Inflammatory macrophage treated with lipopolysaccharide for 4 hours (primary cell): ENCODE data around the gene SLC30A3.
A peak's percentile ranks its signal among the peaks of the same experiment; 100 is the strongest.

Experiments
- DNase-seq: peaks from one replicate; pipeline ENCODE4 v3.0.0-alpha.2; 2020

The SLC30A3 gene

DNA sequence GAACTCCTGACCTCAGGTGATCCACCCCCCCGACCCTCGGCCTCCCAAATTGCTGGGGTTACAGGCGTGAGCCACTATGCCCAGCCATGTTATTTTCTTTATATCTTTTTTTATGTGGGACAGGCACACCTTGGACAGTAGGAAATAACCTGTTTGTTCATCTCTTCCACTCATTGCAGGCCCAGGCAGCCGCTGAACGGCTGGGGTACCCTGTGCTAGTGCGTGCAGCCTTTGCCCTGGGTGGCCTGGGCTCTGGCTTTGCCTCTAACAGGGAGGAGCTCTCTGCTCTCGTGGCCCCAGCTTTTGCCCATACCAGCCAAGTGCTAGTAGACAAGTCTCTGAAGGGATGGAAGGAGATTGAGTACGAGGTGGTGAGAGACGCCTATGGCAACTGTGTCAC, 37.3 kb downstream of the SLC30A3 start:
- no peak for DNase-seq

DNA sequence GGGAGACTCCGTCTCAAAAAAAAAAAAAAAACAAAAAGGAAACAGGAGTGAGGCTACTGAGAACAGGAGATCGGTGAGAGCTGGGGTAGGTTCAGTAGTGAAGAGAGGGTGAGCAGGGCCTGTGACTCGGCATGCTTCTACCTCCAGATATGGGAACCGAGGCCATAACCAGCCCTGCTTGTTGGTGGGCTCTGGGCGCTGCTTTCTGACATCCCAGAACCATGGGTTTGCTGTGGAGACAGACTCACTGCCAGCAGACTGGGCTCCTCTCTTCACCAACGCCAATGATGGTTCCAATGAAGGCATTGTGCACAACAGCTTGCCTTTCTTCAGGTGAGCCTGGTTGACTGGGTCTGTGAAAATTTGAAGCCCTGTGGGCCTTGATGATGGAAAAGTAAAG, 39.4 kb downstream of the SLC30A3 start:
- DNase-seq = no peak

DNA sequence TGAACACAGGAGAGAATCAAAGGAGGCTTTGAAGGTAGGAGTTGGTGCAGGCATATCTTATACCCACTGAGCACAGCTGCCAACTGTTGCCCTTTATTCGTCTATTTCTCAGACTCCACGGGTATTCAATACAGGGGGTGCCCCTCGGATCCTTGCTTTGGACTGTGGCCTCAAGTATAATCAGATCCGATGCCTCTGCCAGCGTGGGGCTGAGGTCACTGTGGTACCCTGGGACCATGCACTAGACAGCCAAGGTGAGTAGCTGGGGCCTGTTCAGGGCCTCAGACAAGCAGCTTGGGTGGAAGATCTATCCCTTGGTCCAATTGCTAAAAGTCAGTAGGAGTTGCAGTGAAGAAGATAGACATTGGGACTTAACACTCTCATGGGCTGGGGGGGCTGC, 40.4 kb downstream of the SLC30A3 start:
- DNase-seq = no peak

DNA sequence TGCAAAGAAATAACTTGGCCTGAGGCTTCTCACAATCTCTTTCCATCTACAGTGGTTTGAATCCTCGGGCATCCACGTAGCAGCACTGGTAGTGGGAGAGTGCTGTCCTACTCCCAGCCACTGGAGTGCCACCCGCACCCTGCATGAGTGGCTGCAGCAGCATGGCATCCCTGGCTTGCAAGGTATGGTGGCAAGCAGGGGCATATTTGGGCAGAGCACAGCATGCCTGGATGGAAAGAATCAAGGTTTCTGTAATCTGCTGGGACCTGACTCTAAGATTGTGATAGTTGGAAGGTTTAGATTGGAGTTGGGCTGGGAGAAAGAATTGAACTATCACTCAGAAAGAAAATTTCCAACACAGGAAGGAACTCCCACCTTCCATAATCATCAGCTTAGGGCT, 41.7 kb downstream of the SLC30A3 start:
- no peak for DNase-seq

DNA sequence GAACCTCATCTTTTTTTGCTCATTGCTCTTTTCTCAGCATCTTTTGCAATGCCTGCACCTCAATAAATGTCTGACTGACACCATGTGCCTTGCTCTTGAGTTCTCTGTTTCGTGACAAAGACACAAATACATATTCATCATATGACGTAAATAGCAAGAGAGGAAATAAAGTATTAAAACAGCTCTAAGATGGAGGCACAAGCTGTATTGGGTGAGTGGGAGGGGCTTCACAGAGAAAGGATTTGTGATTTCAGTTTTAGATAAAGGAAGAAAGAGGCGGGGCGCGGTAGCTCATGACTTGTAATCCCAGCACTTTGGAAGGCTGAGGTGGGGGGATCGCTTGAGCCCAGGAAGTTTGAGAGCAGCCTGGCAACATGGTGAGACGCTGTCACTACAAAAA, 42.8 kb downstream of the SLC30A3 start:
- no peak for DNase-seq

DNA sequence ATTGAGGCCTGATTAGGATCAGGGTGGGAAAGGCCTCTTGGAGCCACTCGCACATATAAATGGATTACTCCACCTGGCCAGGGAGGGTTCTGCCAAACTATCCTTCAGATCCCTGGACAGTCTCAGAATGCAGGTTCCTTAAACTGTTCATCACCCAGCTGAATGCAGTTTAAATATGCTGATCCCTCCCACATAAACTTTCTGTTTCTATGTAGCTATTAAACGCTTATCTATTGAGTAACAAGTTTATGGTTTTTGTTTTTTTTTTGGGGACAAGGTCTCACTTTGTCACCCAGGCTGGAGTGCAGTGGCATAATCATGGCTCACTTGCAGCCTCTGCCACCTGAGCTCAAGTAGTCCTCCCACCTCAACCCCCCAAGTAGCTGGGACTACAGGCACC, 43.8 kb downstream of the SLC30A3 start:
- DNase-seq = peak; percentile 57

DNA sequence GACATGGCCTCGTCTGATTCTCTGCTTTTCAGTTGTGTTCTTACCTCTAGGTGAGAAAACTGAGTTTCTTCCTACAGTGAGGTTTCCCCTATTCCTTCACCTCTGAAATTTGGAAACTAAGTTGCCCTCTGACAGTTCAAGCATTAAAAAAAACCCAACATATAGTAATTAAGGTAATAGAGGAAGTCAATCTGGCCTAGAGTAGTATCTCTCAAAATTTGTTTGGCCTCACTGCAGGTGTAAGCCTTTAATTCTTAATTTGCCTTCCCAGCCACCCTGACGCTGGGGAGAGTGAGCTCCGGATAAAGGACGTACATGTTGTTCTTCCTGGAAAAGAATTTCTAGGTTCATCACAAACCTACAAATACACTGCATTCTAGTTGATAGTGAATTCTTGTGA, 44.2 kb downstream of the SLC30A3 start:
- no peak for DNase-seq

DNA sequence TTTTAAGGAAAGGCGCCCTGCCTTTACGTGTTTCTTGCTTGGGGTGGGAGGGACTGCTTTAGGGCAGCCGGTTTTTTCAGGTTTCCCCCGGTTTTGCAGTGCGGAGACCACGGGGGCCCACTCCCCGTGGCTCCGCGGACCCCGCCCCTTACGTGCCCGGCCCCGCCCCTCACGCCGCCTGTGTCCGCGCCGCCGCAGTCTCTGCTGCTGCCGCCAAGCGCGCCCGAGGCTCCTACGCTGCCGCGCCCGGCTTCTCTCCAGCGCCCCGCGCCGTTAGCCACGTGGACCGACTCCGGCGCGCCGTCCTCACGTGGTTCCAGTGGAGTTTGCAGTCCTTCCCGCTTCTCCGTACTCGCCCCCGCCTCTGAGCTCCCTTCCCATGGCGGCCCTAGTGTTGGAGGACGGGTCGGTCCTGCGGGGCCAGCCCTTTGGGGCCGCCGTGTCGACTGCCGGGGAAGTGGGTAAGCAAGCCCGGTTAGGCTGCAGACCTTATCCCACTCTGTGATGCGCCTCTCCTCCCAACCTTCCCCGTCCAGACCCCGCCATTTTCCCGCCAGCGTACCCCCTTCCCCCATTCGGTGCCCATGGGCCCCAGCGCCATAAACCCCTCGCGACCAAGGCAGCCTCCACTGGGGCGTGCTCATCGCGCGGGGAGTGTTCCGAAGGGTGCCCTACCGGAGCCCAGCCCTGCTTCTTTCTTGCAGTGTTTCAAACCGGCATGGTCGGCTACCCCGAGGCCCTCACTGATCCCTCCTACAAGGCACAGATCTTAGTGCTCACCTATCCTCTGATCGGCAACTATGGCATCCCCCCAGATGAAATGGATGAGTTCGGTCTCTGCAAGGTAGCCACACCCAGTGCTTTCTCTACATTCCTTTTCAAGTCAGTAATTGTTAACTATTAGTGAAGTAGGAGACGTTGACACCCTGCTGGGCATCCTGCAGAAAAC, 45.4 kb downstream of the SLC30A3 start, which contains the start of gene CAD:
TSS of gene CAD (plus strand) at position 197 of the 949 bp plus-strand sequence. CDS start at position 380, 183 bp downstream.
- peak; percentile 89 for DNase-seq

DNA sequence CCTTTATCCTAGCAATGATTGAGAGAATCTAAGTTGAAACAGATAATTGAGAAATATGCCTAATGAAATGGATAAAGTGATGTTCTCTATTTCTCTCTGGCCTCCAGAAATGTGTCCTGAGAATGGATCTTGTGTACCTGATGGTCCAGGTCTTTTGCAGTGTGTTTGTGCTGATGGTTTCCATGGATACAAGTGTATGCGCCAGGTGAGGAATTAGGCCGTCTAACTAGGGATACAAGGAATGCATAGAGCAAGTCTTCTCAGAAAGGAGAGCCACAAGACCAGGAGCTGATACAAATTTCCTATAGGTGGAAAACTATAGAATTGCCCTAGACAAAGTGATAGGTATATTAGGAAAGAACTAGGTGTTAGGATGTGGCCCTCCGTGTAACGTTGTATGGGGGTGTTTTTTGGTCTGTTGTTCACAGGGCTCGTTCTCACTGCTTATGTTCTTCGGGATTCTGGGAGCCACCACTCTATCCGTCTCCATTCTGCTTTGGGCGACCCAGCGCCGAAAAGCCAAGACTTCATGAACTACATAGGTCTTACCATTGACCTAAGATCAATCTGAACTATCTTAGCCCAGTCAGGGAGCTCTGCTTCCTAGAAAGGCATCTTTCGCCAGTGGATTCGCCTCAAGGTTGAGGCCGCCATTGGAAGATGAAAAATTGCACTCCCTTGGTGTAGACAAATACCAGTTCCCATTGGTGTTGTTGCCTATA, 46.3 kb downstream of the SLC30A3 start:
- DNase-seq = no peak

DNA sequence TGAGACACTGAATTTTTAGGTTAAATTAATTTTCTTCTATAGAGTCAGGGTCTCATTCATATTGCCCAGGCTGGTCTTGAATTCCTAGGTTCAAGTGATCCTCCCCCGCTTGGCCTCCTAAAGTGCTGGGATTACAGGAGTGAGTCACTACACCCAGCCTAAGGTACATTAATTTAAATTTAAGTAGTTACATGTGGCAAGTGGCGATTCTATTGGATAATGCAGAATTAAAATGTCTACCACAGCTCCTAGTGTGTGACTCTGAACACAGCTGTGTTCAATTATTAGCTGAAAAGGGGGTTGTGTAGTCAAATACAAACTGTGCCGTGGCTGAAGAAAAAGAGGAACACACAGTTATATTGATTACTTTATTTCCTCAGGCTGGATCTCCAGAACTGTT, 47.9 kb downstream of the SLC30A3 start:
- DNase-seq = no peak

DNA sequence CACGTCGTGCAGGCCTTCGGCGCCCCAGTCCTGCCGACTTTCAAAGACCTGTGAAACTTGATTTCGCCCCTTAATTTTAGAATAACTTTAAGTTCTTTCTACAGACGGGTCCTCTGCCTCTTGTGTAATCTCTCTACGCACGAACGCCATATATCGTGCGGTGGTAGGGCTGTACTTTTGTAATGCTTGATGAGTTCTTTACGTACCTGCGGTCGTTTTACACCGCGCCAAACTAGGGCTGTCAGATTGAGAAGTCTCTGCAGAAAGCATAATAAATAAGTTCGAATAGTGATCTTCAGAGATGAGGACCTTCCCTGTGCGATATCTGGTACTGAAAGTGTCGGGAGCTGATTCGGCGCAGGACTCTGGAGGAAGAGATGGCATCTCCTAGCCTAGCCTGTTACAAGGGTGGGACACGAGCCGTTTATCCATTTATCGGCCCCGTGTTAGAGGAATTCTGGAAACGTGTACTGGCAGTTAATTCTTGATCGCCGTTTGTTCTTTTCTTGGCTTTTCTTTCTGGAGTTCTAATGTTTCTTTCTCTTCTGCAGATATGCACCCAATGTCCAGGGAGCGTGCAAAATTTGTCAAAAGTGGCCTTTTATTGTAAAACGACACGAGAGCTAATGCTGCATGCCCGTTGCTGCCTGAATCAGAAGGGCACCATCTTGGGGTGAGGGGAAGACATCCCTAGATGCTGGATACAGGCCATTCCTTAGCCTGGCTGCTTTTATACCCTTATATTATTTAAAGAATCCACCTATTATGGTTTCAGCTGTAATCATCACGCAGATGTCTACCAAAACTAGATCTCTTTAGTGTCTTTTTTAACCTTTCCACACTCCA, 50.0 kb downstream of the SLC30A3 start:
- peak; percentile 49 for DNase-seq

DNA sequence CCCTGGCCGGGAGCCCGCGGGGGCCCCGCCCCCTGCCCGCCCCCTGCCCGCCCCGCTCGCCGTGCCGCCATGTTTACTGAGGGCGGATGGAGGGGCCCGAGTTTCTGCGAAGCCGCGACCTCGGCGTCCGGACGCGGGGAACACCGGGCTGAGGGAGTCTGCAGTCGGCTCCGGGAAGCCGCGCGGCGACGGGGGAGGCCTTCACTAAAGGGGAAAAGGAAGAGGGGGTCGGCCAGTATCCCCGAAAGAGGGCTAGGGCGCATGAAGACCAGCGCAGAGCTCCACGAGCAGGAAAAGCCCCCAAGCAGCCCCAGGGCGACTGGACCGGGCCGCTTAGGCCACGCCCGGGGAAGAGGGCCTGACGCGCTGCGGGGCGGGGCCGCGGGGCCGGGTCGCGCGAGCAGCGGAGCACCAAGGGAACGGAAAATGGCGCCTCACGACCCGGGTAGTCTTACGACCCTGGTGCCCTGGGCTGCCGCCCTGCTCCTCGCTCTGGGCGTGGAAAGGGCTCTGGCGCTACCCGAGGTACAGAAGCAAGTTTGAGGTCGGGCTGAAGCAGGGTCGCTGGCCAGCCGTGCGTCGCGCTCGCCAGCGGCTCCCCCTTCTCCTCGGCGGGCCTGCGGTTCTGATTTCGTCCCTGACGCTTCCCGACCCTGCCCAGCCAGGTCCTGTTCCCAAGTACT, 50.8 kb downstream of the SLC30A3 start, which contains the start of the genes ATRAID and SLC5A6:
TSS of gene ATRAID (plus strand) at position 99 of the 683 bp plus-strand sequence. CDS start at position 427, 328 bp downstream.
TSS of gene SLC5A6 (minus strand) at position 326 of the 683 bp plus-strand sequence. CDS start 4,618 bp downstream, outside the sequence.
- peak; percentile 90 for DNase-seq

DNA sequence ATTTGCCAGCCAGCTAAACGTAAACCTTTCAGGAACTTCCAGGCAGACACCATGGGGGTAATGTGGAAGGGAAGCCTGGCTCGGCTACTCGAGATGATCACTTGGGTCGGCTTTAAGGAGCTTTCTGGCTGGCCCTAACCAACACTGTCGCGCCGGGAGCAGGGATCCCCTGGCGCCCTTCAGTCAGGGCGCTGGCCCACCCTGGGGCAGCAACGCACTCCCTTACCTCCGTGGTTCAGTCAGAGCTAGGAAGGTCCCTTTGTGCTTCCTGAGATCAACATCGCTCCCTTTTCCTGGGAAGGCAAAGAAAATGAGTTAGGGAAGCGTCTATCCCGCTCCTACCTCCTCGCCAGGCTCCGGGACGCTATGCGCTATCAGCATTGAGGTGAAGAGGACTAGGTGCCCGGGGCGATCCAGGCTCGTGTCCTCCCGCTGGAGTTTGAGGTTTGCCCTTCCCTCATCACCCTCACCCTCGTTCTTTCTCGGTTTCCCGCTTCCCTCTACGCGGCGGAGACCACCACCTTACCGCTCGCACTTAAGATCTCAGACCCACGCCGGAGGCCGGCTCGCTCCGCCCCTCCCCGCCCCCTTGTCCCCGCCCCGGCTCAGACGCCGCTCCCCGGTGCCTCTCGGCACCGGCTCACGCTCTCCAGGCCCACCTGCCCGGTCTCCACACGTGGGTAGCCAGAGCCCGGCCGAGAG, 51.5 kb downstream of the SLC30A3 start:
- DNase-seq = no peak

DNA sequence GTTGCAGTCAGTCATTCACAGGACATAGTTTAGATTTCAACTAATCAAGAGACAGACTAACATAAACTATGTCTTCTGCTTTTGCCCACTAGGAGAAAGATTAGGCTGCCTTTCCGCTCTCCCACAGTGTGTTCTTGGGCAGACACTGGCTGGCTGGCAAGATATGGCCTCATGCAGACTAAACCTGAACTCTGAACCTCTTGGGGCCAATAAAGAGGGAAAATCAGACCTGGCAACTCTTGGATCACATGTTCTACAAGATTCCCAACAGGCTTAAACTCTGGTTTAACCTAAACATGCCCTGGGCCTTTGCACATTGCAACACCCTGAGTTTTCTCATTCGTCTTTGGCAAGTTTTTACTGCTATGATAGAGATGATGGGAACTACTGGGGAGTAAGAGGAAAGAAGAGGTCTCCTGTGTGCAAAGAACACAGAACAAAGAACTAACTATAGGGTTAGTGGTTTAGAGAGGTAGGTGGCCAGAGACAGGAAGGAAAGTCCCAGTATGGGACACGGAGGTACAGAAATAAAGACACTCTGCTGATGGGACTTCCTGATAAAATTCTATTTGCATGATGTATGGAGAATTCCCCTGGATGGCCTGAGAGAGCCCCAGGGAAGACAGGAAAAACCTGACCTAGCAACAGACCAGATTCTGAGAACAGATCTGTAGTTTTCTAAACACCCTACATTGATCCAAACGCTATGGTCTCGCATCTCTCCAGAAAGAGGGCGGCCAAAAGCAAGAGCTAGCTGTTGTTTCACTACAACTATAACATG, 53.0 kb downstream of the SLC30A3 start:
- no peak for DNase-seq

DNA sequence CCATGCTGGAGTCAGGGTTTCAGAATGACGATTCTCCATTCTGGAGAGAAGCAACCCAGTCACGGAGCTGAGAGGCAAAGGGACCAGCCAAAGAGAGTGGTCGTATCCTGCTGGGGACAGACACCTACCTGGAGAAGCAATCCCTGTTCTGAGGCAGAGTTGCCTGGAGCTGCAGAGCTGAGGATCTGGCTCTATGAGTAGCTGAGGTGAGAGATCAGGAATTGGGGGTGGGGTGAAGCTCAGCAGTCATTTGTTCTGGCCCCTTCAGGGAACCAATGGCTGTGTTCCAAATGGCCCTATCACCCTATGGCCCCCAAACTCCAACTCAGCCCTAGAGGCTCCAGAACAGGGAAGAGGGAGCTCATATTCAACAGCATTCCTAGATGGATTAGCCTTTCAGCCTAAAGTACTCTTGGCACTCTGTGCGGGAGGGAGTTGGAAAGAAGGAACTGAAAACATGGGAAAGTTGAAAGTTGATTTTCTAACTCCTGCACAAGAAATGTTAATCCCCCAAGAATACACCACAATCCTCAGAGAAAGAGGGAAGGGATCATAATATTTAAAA, 54.3 kb downstream of the SLC30A3 start:
- no peak for DNase-seq

DNA sequence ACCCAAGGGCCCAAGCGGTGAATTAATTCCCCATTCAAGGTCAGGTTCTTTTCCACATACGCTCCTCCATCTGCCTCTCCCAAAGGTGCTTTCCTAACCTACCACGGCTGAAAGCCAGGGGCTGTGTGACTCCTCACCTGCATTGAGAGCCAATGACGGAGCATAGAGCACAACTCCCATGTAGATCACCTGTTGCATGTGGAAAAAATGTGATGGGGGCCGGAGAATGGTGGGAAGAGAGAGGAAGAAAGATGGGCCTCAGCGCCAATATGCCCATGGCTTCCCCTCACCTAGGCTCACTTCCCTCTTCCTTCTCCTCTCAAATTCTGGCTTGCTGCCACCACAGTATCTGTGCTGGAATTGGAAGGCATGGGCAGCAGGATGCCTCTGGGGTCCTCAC, 56.5 kb downstream of the SLC30A3 start:
- no peak for DNase-seq

DNA sequence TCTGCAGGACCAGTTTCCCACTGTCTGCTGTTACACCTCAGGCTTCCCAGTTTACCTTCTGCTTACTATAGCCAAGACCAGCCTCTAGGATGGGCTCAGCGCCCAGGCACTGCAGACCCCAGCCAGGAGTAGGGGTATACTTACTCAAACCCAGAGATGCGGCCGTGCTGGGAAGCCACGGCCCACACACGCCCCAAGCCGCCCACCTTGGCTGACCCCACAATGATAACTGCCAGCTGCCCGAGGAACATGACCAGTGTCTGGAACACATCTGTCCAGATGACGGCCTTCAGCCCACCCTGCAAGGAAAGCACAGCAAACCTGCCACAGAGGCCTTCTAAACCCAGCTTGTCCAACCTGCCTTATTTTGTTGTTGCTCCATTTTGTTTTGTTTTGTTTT, 57.6 kb downstream of the SLC30A3 start:
- DNase-seq = no peak

DNA sequence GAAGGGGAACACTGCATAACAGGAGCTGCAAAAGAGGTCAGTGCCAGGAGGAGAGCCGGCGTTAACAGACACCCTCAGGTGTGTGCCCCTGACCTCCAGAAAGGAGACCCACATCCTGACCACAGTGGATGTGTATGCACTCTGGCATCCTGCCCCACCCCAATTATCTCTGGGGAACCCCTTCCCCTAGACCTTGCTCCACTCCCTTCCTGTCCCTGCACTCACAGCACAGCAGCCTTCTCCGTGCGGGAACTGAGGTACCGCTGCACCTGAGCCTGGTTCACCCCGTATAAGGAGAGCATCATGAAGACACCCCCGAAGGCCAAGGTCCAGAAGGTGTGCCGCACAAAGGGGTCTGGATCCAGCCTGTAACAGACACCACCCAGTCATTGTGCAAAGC, 58.3 kb downstream of the SLC30A3 start:
- no peak for DNase-seq

DNA sequence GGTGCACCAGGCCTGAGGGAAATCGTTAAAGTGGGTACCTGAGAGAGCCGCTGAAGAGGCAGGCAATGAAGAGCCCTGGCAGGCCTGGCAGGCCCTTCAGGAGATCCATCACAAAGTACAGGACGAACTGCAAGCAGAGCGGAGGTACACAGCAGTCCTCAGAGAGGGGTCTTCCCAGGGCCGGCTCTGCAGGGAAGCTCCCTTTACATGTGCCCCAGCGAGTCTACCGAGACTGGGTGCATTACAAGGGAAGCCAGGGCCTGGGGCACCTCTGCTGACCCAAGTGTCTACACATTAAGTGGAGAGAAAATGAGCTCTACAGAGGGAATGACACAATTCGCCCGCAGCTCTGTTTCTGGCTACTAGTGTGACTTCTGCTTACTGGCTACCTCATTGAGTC, 59.1 kb downstream of the SLC30A3 start:
- DNase-seq = no peak
